ENCODE results near the gene ARFGEF2. TPM values are rescaled to one million over a fixed set of nuclear protein-coding genes. Genes with fewer than 3 reads are reported as not detected.

ARFGEF2 gene
- total RNA-seq, 8 experiments from 2014 or later = 13.1 to 34.3 (median 23.9) TPM

GRCh38 chr20:48905297-48905647 lies 16.2 kb upstream of the ARFGEF2 start:
- ATAC-seq (replicated peaks in 6 of 8) = peak in 1 of 8 experiments; percentile 13
- Histone ChIP-seq H3K4me1 (replicated peaks in 1 of 2) (peaks cover 5 to 6% of the 10 kb centered on the region in 2 donors), H3K27ac (no peak overlapping the region), H3K4me3 (no peak overlapping the region)
- in situ Hi-C loops (cut with MboI; ENCODE audit: low pct_unique_long_range_greater_than_20kb in 2 of 9, low sequenced_read_pairs in 9 of 9, unreplicated experiment in 9 of 9) = loop anchor here in 7 of 9 experiments (5.0 to 25.0 kb wide), 3 partner anchors 218 to 248 kb away; no protein-coding TSS in a partner anchor
- WGBS, 10 experiments = 7 to 100% (median 58%) methylated on average over 1 to 5 of the region's 5 CpGs

GRCh38 chr20:48906221-48906877 lies 15.2 kb upstream of the ARFGEF2 start:
- in situ Hi-C loops (cut with MboI; ENCODE audit: low pct_unique_long_range_greater_than_20kb in 2 of 9, low sequenced_read_pairs in 9 of 9, unreplicated experiment in 9 of 9) = loop anchor here in 7 of 9 experiments (5.0 to 25.0 kb wide), 3 partner anchors 219 to 249 kb away; no protein-coding TSS in a partner anchor
- WGBS, 10 experiments = 12 to 86% (median 54%) methylated on average over 1 to 7 of the region's 7 CpGs; no CpG with 5 or more reads in 1 of the 10 experiments
- ATAC-seq (replicated peaks in 6 of 8) = no peak

GRCh38 chr20:48908656-48909319 lies 12.7 kb upstream of the ARFGEF2 start:
- Histone ChIP-seq H3K27ac (no peak overlapping the region), H3K4me1 (replicated peaks in 1 of 2) (peaks cover 5 to 8% of the 10 kb centered on the region in 2 donors), H3K4me3 (no peak overlapping the region)
- in situ Hi-C loops (cut with MboI; ENCODE audit: low pct_unique_long_range_greater_than_20kb in 2 of 9, low sequenced_read_pairs in 9 of 9, unreplicated experiment in 9 of 9) = loop anchor here in 7 of 9 experiments (5.0 to 25.0 kb wide), 3 partner anchors 221 to 251 kb away; no protein-coding TSS in a partner anchor
- WGBS, 10 experiments = 50 to 92% (median 74%) methylated on average over 1 to 2 of the region's 2 CpGs; no CpG with 5 or more reads in 4 of the 10 experiments
- no peak for ATAC-seq (replicated peaks in 6 of 8)

More at GRCh38 chr20:48906221-48906877, 15.2 kb upstream of the ARFGEF2 start:
- Histone ChIP-seq H3K27ac (no peak overlapping the region), H3K4me3 (no peak overlapping the region), H3K4me1 (replicated peaks in 1 of 2) (peaks cover 5 to 8% of the 10 kb centered on the region in 2 donors)

GRCh38 chr20:48909910-48910309 lies 11.6 kb upstream of the ARFGEF2 start:
- H3K27ac ChIP-seq = no peak overlapping the region
- H3K4me3 ChIP-seq = no peak overlapping the region
- in situ Hi-C loops (cut with MboI; ENCODE audit: low pct_unique_long_range_greater_than_20kb in 2 of 9, low sequenced_read_pairs in 9 of 9, unreplicated experiment in 9 of 9) = loop anchor here in 7 of 9 experiments (5.0 to 25.0 kb wide), 3 partner anchors 223 to 253 kb away; no protein-coding TSS in a partner anchor
- no peak for ATAC-seq (replicated peaks in 6 of 8)
- 50 to 100% (median 100%) methylated on average over 1 to 2 of the region's 2 CpGs; no CpG with 5 or more reads in 5 of the 10 experiments for WGBS, 10 experiments
- peaks cover under 1 to 3% of the 10 kb centered on the region in 2 donors for H3K4me1 ChIP-seq (replicated peaks in 1 of 2)

GRCh38 chr20:48910347-48910781 lies 11.1 kb upstream of the ARFGEF2 start:
- ATAC-seq (replicated peaks in 6 of 8) = peak; percentile 81 to 94 (median 88)
- 40 to 100% (median 58%) methylated on average over 1 to 5 of the region's 7 CpGs; no CpG with 5 or more reads in 2 of the 10 experiments for WGBS, 10 experiments
- peaks cover 0 to 3% of the 10 kb centered on the region in 2 donors for H3K4me1 ChIP-seq (replicated peaks in 1 of 2)
- H3K27ac ChIP-seq = peak overlapping the region in 1 of 2 donors; percentile 49
- no peak overlapping the region for H3K4me3 ChIP-seq
- in situ Hi-C loops (cut with MboI; ENCODE audit: low pct_unique_long_range_greater_than_20kb in 2 of 9, low sequenced_read_pairs in 9 of 9, unreplicated experiment in 9 of 9) = loop anchor here in 5 of 9 experiments (25.0 kb wide), 2 partner anchors 223 to 248 kb away; no protein-coding TSS in a partner anchor

- in situ Hi-C loops (cut with MboI; ENCODE audit: low pct_unique_long_range_greater_than_20kb in 2 of 9, low sequenced_read_pairs in 9 of 9, unreplicated experiment in 9 of 9) = loop anchor here in 5 of 9 experiments (25.0 kb wide), 2 partner anchors 225 to 250 kb away; no protein-coding TSS in a partner anchor
- peaks cover 0 to 3% of the 10 kb centered on the region in 2 donors for H3K4me1 ChIP-seq (replicated peaks in 1 of 2)
- no peak overlapping the region for H3K27ac ChIP-seq
- 80 to 100% (median 85%) methylated on average over 1 to 4 of the region's 4 CpGs; no CpG with 5 or more reads in 4 of the 10 experiments for WGBS, 10 experiments
- H3K4me3 ChIP-seq = no peak overlapping the region
- ATAC-seq (replicated peaks in 6 of 8) = peak in 1 of 8 experiments; percentile 39
These were observed 9.4 kb upstream of the ARFGEF2 start for GRCh38 chr20:48912065-48912464.

- 0 to 60% methylated on average over 1 of the region's 1 CpG; no CpG with 5 or more reads in 8 of the 10 experiments for WGBS, 10 experiments
- no peak overlapping the region for H3K4me3 ChIP-seq
- peaks cover 0 to 4% of the 10 kb centered on the region in 2 donors for H3K4me1 ChIP-seq (replicated peaks in 1 of 2)
- no peak for ATAC-seq (replicated peaks in 6 of 8)
- no peak overlapping the region for H3K27ac ChIP-seq
- in situ Hi-C loops (cut with MboI; ENCODE audit: low pct_unique_long_range_greater_than_20kb in 2 of 9, low sequenced_read_pairs in 9 of 9, unreplicated experiment in 9 of 9) = loop anchor here in 5 of 9 experiments (25.0 kb wide), 2 partner anchors 229 to 254 kb away; no protein-coding TSS in a partner anchor
These were observed 4.8 kb upstream of the ARFGEF2 start for GRCh38 chr20:48916699-48917098.

- peaks cover 0 to 14% of the 10 kb centered on the region in 2 donors for H3K4me1 ChIP-seq (replicated peaks in 1 of 2)
- no peak overlapping the region for H3K27ac ChIP-seq
- ATAC-seq (replicated peaks in 6 of 8) = no peak
- in situ Hi-C loops (cut with MboI; ENCODE audit: low pct_unique_long_range_greater_than_20kb in 2 of 9, low sequenced_read_pairs in 9 of 9, unreplicated experiment in 9 of 9) = loop anchor here in 5 of 9 experiments (25.0 kb wide), 2 partner anchors 232 to 257 kb away; no protein-coding TSS in a partner anchor
- 51 to 93% (median 60%) methylated on average over 1 to 5 of the region's 6 CpGs; no CpG with 5 or more reads in 5 of the 10 experiments for WGBS, 10 experiments
- H3K4me3 ChIP-seq = no peak overlapping the region
These were observed 2.1 kb upstream of the ARFGEF2 start for GRCh38 chr20:48919336-48919881.

GRCh38 chr20:48919882-48920526 lies 1.5 kb upstream of the ARFGEF2 start:
- Histone ChIP-seq H3K4me3 (peak overlapping the region in 2 of 5 donors; percentile 3 to 96), H3K27ac (no peak overlapping the region), H3K4me1 (replicated peaks in 1 of 2) (peaks cover 0 to 14% of the 10 kb centered on the region in 2 donors)
- peak in 3 of 8 experiments; percentile 3 to 12 (median 5) for ATAC-seq (replicated peaks in 6 of 8)
- 0 to 100% (median 51%) methylated on average over 1 to 5 of the region's 5 CpGs; no CpG with 5 or more reads in 2 of the 10 experiments for WGBS, 10 experiments
- in situ Hi-C loops (cut with MboI; ENCODE audit: low pct_unique_long_range_greater_than_20kb in 2 of 9, low sequenced_read_pairs in 9 of 9, unreplicated experiment in 9 of 9) = loop anchor here in 5 of 9 experiments (25.0 kb wide), 2 partner anchors 233 to 258 kb away; no protein-coding TSS in a partner anchor

- in situ Hi-C loops (cut with MboI; ENCODE audit: low pct_unique_long_range_greater_than_20kb in 2 of 9, low sequenced_read_pairs in 9 of 9, unreplicated experiment in 9 of 9) = loop anchor here in 5 of 9 experiments (25.0 kb wide), 2 partner anchors 233 to 258 kb away; no protein-coding TSS in a partner anchor
- Histone ChIP-seq H3K27ac (peak overlapping the region; percentile 95 to 98), H3K4me3 (peak overlapping the region; percentile 76 to 96 (median 94)), H3K4me1 (replicated peaks in 1 of 2) (peaks cover 0 to 14% of the 10 kb centered on the region in 2 donors)
- 37 to 83% (median 52%) methylated on average over 3 to 8 of the region's 10 CpGs; no CpG with 5 or more reads in 1 of the 10 experiments for whole genome bisulfite sequencing, 10 experiments
- peak in 3 of 8 experiments; percentile 4 to 10 (median 8) for ATAC-seq (replicated peaks in 6 of 8)
These were observed 864 bp upstream of the ARFGEF2 start for GRCh38 chr20:48920527-48921167.

Data from motor neuron (in vitro differentiated cells).